GM21825 (cell line): ENCODE data around the gene ASCC1.
"Not testable (repeated sequence)": the region's sequence is repeated elsewhere in the genome, so short reads cannot be mapped to it uniquely, and the experiment has no call there.

ENCODE experiments used
- ATAC-seq: cut with Tn5 transposase; IDR thresholded peaks from one replicate; pipeline ENCODE4 v1.9.1; 2021; ENCODE audit warnings: mild to moderate bottlenecking, moderate library complexity; ENCODE audit not compliant: unreplicated experiment

Gene ASCC1

GRCh38 chr10:72133517-72133916, 82.6 kb downstream of the ASCC1 start:
- ATAC-seq = peak; percentile 75

- no peak for ATAC-seq
Observed at GRCh38 chr10:72132854-72133253, 83.2 kb downstream of the ASCC1 start.

GRCh38 chr10:72127571-72127970, 88.5 kb downstream of the ASCC1 start:
- no peak for ATAC-seq

- ATAC-seq = no peak
Observed at GRCh38 chr10:72126872-72127232, 89.2 kb downstream of the ASCC1 start.

- no peak for ATAC-seq
Observed at GRCh38 chr10:72126184-72126871, 89.7 kb downstream of the ASCC1 start.

GRCh38 chr10:72124989-72125388, 91.1 kb downstream of the ASCC1 start:
- ATAC-seq = no peak

- ATAC-seq = no peak
Observed at GRCh38 chr10:72124381-72124780, 91.7 kb downstream of the ASCC1 start.

- ATAC-seq = no peak
Observed at GRCh38 chr10:72123616-72124015, 92.5 kb downstream of the ASCC1 start.

- ATAC-seq = no peak
Observed at GRCh38 chr10:72122221-72122620, 93.9 kb downstream of the ASCC1 start.

- ATAC-seq = no peak
Observed at GRCh38 chr10:72121389-72121788, 94.7 kb downstream of the ASCC1 start.

- ATAC-seq = no peak
Observed at GRCh38 chr10:72116372-72116771, 99.7 kb downstream of the ASCC1 start.

- no peak for ATAC-seq
Observed at GRCh38 chr10:72114706-72115450, 101.2 kb downstream of the ASCC1 start.

- no peak for ATAC-seq
Observed at GRCh38 chr10:72110673-72111401, 105.2 kb downstream of the ASCC1 start.

GRCh38 chr10:72109636-72110157, 106.4 kb downstream of the ASCC1 start:
- ATAC-seq = no peak

- ATAC-seq = no peak
Observed at GRCh38 chr10:72108830-72109635, 107.0 kb downstream of the ASCC1 start.

GRCh38 chr10:72108004-72108370, 108.1 kb downstream of the ASCC1 start:
- not testable (repeated sequence) for ATAC-seq

GRCh38 chr10:72107325-72108003, 108.6 kb downstream of the ASCC1 start:
- ATAC-seq = no peak

GRCh38 chr10:72106896-72107295, 109.2 kb downstream of the ASCC1 start:
- no peak for ATAC-seq

- ATAC-seq = no peak
Observed at GRCh38 chr10:72106154-72106849, 109.8 kb downstream of the ASCC1 start.

GRCh38 chr10:72105710-72106109, 110.4 kb downstream of the ASCC1 start:
- ATAC-seq = no peak
